ENCODE results near the gene SEMA3D.

Gene SEMA3D

GRCh38 chr7:85186521-85187241, at the start of gene SEMA3D:
Gene SEMA3D, minus strand, starts transcription at chr7:85187056. Its CDS starts 65,165 bp downstream, at chr7:85121891.
- no peak for DNase-seq

GRCh38 chr7:85234730-85235129, 47.9 kb upstream of the SEMA3D start:
- DNase-seq: no peak

- DNase-seq: no peak
Measured at GRCh38 chr7:85232068-85232467, 45.2 kb upstream of the SEMA3D start.

GRCh38 chr7:85230623-85231022, 43.8 kb upstream of the SEMA3D start:
- DNase-seq: no peak

- no peak for DNase-seq
Measured at GRCh38 chr7:85229544-85229943, 42.7 kb upstream of the SEMA3D start.

GRCh38 chr7:85226361-85227085, 39.7 kb upstream of the SEMA3D start:
- no peak for DNase-seq

- DNase-seq: no peak
Measured at GRCh38 chr7:85224171-85224570, 37.3 kb upstream of the SEMA3D start.

- DNase-seq: no peak
Measured at GRCh38 chr7:85222522-85222921, 35.7 kb upstream of the SEMA3D start.

- no peak for DNase-seq
Measured at GRCh38 chr7:85221796-85222195, 34.9 kb upstream of the SEMA3D start.

- no peak for DNase-seq
Measured at GRCh38 chr7:85220651-85221050, 33.8 kb upstream of the SEMA3D start.

- DNase-seq: no peak
Measured at GRCh38 chr7:85220023-85220422, 33.2 kb upstream of the SEMA3D start.

GRCh38 chr7:85217085-85217484, 30.2 kb upstream of the SEMA3D start:
- no peak for DNase-seq

GRCh38 chr7:85215098-85215497, 28.2 kb upstream of the SEMA3D start:
- no peak for DNase-seq

GRCh38 chr7:85213500-85213899, 26.6 kb upstream of the SEMA3D start:
- DNase-seq: no peak

- no peak for DNase-seq
Measured at GRCh38 chr7:85205754-85206153, 18.9 kb upstream of the SEMA3D start.

- DNase-seq: no peak
Measured at GRCh38 chr7:85204496-85204895, 17.6 kb upstream of the SEMA3D start.

- DNase-seq: no peak
Measured at GRCh38 chr7:85204061-85204460, 17.2 kb upstream of the SEMA3D start.

GRCh38 chr7:85201209-85201608, 14.4 kb upstream of the SEMA3D start:
- DNase-seq: no peak

- no peak for DNase-seq
Measured at GRCh38 chr7:85196696-85197095, 9.8 kb upstream of the SEMA3D start.

GRCh38 chr7:85191383-85191782, 4.5 kb upstream of the SEMA3D start:
- no peak for DNase-seq

GRCh38 chr7:85186083-85186520, 754 bp downstream of the SEMA3D start:
- DNase-seq: no peak

- DNase-seq: no peak
Measured at GRCh38 chr7:85185424-85186082, 1.3 kb downstream of the SEMA3D start.

- DNase-seq: no peak
Measured at GRCh38 chr7:85184599-85185423, 2.0 kb downstream of the SEMA3D start.

Data from NCI-H2029 (cell line).